IMR-90 (cell line): ENCODE data around the gene SLC25A2. TPM values are rescaled to one million over a fixed set of nuclear protein-coding genes. Genes with fewer than 3 reads are reported as not detected.

Experiments used
- ATAC-seq: fragments of 200-7000 bp; cut with Tn5 transposase; 2 replicates; pipeline ENCODE4 v1.9.1; 2020; ENCODE audit warnings: low read depth, mild to moderate bottlenecking, moderate library complexity
- BruUV-seq: library from RNA; stranded (reverse); fragments of 400-500 nt; replicated peaks from 2 replicates; lab custom pipeline; 2021; lab: Mats Ljungman, UMichigan
- CTCF ChIA-PET: fragments of 300-600 bp; formaldehyde crosslinking; extraction: SDS; loops from one replicate; lab custom pipeline; 2021; ENCODE audit warnings: antibody characterized with exemption; lab: Yijun Ruan, JAX
- POLR2A ChIA-PET: fragments of 300-600 bp; sonication (Branson Sonifier 250); formaldehyde crosslinking; loops from one replicate; lab custom pipeline; 2022; ENCODE audit warnings: antibody characterized with exemption; ENCODE audit not compliant: unreplicated experiment; lab: Charles Lee
- DNase-seq: peaks from one replicate; pipeline ENCODE4 v3.0.0; 2013
- H2AFZ ChIP-seq: replicated peaks from 2 replicates; pipeline ENCODE3; 2013; ENCODE audit warnings: low read length, mild to moderate bottlenecking; ENCODE audit not compliant: poor library complexity
- H2AK5ac ChIP-seq: 2 replicates; pipeline ENCODE4 v1.6.1; 2013; ENCODE audit warnings: low read depth, low read length, inconsistent platforms
- H2AK9ac ChIP-seq: replicated peaks from 2 replicates; pipeline ENCODE3; 2013; ENCODE audit warnings: mild to moderate bottlenecking, low read depth, low read length, moderate library complexity; ENCODE audit not compliant: poor library complexity
- H2BK120ac ChIP-seq: 2 replicates; pipeline ENCODE4 v1.6.1; 2013; ENCODE audit warnings: low read depth, low read length, inconsistent platforms
- H2BK15ac ChIP-seq: 3 replicates; pipeline ENCODE4 v1.6.1; 2013; ENCODE audit warnings: low read depth, low read length, inconsistent platforms
- H2BK20ac ChIP-seq: 2 replicates; pipeline ENCODE4 v1.6.1; 2013; ENCODE audit warnings: low read depth, mild to moderate bottlenecking, inconsistent platforms, low read length, moderate library complexity
- H2BK5ac ChIP-seq: 2 replicates; pipeline ENCODE4 v1.6.1; 2013; ENCODE audit warnings: mild to moderate bottlenecking, low read depth, low read length, inconsistent platforms; ENCODE audit not compliant: poor library complexity, severe bottlenecking
- H3K14ac ChIP-seq: replicated peaks from 2 replicates; pipeline ENCODE4 v1.6.1; 2013; ENCODE audit warnings: low read depth, low read length, inconsistent platforms
- H3K18ac ChIP-seq: 2 replicates; pipeline ENCODE4 v1.6.1; 2013; ENCODE audit warnings: low read depth, low read length, control low read depth
- H3K23ac ChIP-seq: 2 replicates; pipeline ENCODE4 v1.6.1; 2013; ENCODE audit warnings: low read depth, low read length, inconsistent platforms
- H3K27ac ChIP-seq: 2 replicates; pipeline ENCODE4 v1.5.1; 2013; ENCODE audit warnings: mild to moderate bottlenecking, control low read depth, low read length; ENCODE audit not compliant: insufficient read depth
- H3K27me3 ChIP-seq: 2 replicates; pipeline ENCODE4 v1.6.1; 2013; ENCODE audit warnings: low read length; ENCODE audit not compliant: control insufficient read depth, insufficient read depth
- H3K36me3 ChIP-seq: 2 replicates; pipeline ENCODE4 v1.6.1; 2013; ENCODE audit warnings: low read length, mixed read lengths; ENCODE audit not compliant: control insufficient read depth, insufficient read depth
- H3K4ac ChIP-seq: 2 replicates; pipeline ENCODE4 v1.6.1; 2013; ENCODE audit warnings: low read depth, low read length, inconsistent platforms
- H3K4me1 ChIP-seq: 2 replicates; pipeline ENCODE4 v1.6.1; 2013; ENCODE audit warnings: low read length, mixed read lengths; ENCODE audit not compliant: control insufficient read depth, insufficient read depth
- H3K4me2 ChIP-seq: 2 replicates; pipeline ENCODE4 v1.6.1; 2013; ENCODE audit warnings: low read depth, mild to moderate bottlenecking, control low read depth, low read length, moderate library complexity
- H3K4me3 ChIP-seq: 2 replicates; pipeline ENCODE4 v1.5.1; 2013; ENCODE audit warnings: low read depth, mild to moderate bottlenecking, control low read depth, low read length, moderate library complexity; ENCODE audit not compliant: insufficient read depth
- H3K56ac ChIP-seq: 2 replicates; pipeline ENCODE4 v1.6.1; 2013; ENCODE audit warnings: low read length, inconsistent platforms; ENCODE audit not compliant: insufficient read depth; ENCODE audit errors: extremely low read depth
- H3K79me1 ChIP-seq, 2 experiments: 2 replicates each; pipeline ENCODE4 v1.6.1; 2013; ENCODE audit warnings: low read length in 2 of 2, inconsistent platforms in 1 of 2, low read depth in 1 of 2
- H3K9ac ChIP-seq: 2 replicates; pipeline ENCODE4 v1.6.1; 2013; ENCODE audit warnings: low read depth, low read length, control low read depth
- H3K9me1 ChIP-seq: 2 replicates; pipeline ENCODE4 v1.6.1; 2013; ENCODE audit warnings: low read length, inconsistent platforms; ENCODE audit not compliant: insufficient read depth
- H3K9me3 ChIP-seq: 2 replicates; pipeline ENCODE4 v1.6.1; 2013; ENCODE audit warnings: low read length; ENCODE audit not compliant: control insufficient read depth, insufficient read depth
- H4K20me1 ChIP-seq: 2 replicates; pipeline ENCODE4 v1.6.1; 2013; ENCODE audit warnings: low read length, inconsistent platforms; ENCODE audit not compliant: insufficient read depth
- H4K5ac ChIP-seq: 2 replicates; pipeline ENCODE4 v1.6.1; 2013; ENCODE audit warnings: mild to moderate bottlenecking, low read depth, low read length, control low read depth
- H4K8ac ChIP-seq, 2 experiments: 2 replicates each; pipeline ENCODE4 v1.6.1; 2013; ENCODE audit warnings: low read depth in 2 of 2, low read length in 2 of 2, control low read depth in 1 of 2, inconsistent platforms in 1 of 2
- H4K91ac ChIP-seq: 2 replicates; pipeline ENCODE4 v1.6.1; 2013; ENCODE audit warnings: low read depth, low read length, inconsistent platforms; ENCODE audit not compliant: insufficient read depth
- CHD1 ChIP-seq: IDR thresholded peaks from 2 replicates; pipeline ENCODE4 v1.6.1; 2012; ENCODE audit warnings: low read depth, low read length, improper control_type of control experiment
- MAFK ChIP-seq: IDR thresholded peaks from 2 replicates; pipeline ENCODE4 v1.6.1; 2012; ENCODE audit warnings: low read depth, low read length, improper control_type of control experiment
- RAD21 ChIP-seq: IDR thresholded peaks from 2 replicates; pipeline ENCODE4 v1.6.1; 2012; ENCODE audit warnings: low read length, improper control_type of control experiment
- RFX5 ChIP-seq: IDR thresholded peaks from 2 replicates; pipeline ENCODE4 v1.8.0; 2012; ENCODE audit warnings: low read depth, mild to moderate bottlenecking, low read length, moderate library complexity
- WGBS, 2 experiments: methylation state at CpG; one replicate each; pipeline versions ENCODE4 v1.1.5 to v1.1.7; 2013; ENCODE audit warnings: missing lambda C conversion rate in 2 of 2; ENCODE audit not compliant: insufficient read length in 1 of 2; ENCODE audit errors: extremely low coverage in 2 of 2; 5-methylcytosine and 5-hydroxymethylcytosine counted together
- dilution Hi-C: fragments of 300-500 bp; cut with HindIII; formaldehyde crosslinking; loops from one replicate; pipeline ENCODE4 v1.14.3; 2018; ENCODE audit warnings: low sequenced_read_pairs; ENCODE audit not compliant: unreplicated experiment
- in situ Hi-C: fragments of 300-500 bp; cut with MboI; formaldehyde crosslinking; loops from 3 replicates; pipeline ENCODE4 v1.14.3; 2019; ENCODE audit warnings: low sequenced_read_pairs, inconsistent platforms, mixed read lengths
- intact Hi-C: fragments of 100-400 bp; cut with micrococcal nuclease; formaldehyde crosslinking; loops from 2 replicates; pipeline ENCODE4 v1.10.0; 2022
- polyA plus RNA-seq, 3 experiments: library from polyadenylated mRNA; depleted of rRNA; stranded (reverse); fragments of >200 nt; gene quantifications; 2 replicates each; pipeline ENCODE4 v1.2.3, GENCODE V29; 2012; ENCODE audit warnings: low replicate concordance in 1 of 3
- total RNA-seq: library from RNA; depleted of rRNA; stranded (reverse); fragments of >200 nt; gene quantifications from 2 replicates; pipeline ENCODE4 v1.2.3, GENCODE V29; 2012
- TF ChIP-seq, protein P1 (sequence below): conservative IDR thresholded peaks from 2 replicates; pipeline ENCODE4 v1.5.1; 2012; ENCODE audit warnings: mild to moderate bottlenecking, low read depth, low read length, improper control_type of control experiment

Gene SLC25A2
- total and polyA plus RNA-seq, 2 of the 4 experiments (the other 2 are of a cell fraction), result not detected

DNA sequence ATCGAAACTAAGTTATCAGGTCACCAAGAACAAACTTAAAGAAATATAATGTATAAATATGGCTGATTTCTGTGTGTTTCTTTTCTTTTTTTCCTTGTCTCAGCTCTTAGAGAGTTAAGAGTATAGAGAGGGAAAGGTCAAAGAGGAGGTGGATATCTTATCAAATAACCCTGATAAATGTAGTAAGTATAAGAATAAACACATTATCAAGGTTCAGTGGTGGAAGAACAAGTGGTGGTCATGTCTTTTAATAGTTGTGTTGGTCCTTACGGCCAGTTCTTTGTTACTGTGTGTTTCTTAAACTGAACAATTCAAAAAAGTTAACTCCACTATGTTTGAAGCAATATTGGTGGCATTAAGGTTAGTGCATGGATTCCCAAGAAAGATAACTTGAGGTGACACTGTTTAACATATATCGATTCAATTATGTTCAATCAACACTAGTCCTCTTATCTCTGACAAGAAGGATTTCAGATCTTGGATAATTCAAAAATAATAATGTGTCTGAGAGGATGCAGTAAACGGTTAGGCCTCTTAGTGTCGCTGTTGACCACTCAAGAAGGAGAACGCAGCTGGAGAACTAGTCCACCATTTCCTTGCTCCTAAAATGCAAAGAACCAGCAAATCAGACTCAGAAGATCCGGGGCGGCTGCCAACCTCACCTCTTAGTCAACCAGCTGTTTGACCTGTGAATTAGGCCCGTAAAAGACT is 39.5 kb upstream of the SLC25A2 start, which contains the start of gene PCDHGA3:
Gene PCDHGA3 (plus strand): TSS at position 588 of the 711 bp plus-strand sequence. CDS start 205 bp downstream, outside the sequence.
- no CpG with 5 or more reads among the region's 9 CpGs for WGBS, 2 experiments
- Histone ChIP-seq H3K79me1 (no peaks in the 10 kb centered on the region), H3K9ac (peak within 1 kb of the TSS; percentile 21), H3K9me3 (peaks cover 47% of the 10 kb centered on the region), H2AFZ (peak within 1 kb of the TSS; percentile 87), H3K4ac (no peak within 1 kb of the TSS), H3K23ac (no peak within 1 kb of the TSS; the same call in 1 of the 2 replicates), H2AK5ac (no peak within 1 kb of the TSS), H4K5ac (peak within 1 kb of the TSS; percentile 12; the same call in 1 of the 2 replicates), H3K14ac (0 out of 2 replicates have a peak within 1 kb of the TSS, but pooled peaks have one; percentile 3), H3K56ac (no peak within 1 kb of the TSS), H3K4me3 (peak within 1 kb of the TSS; percentile 48), H3K4me1 (no peaks in the 10 kb centered on the region), H3K36me3 (peaks cover 4% of the 10 kb centered on the region; the same call in 1 of the 2 replicates), H2BK15ac (no peak within 1 kb of the TSS), H3K9me1 (no peaks in the 10 kb centered on the region), H3K18ac (peak within 1 kb of the TSS; percentile 51; the same call in 1 of the 2 replicates), H2AK9ac (no peak within 1 kb of the TSS), H4K91ac (no peak within 1 kb of the TSS), H2BK5ac (no peak within 1 kb of the TSS), H4K20me1 (no peaks in the 10 kb centered on the region), H3K4me2 (peak within 1 kb of the TSS; percentile 58; the same call in 1 of the 2 replicates), H3K27ac (peak within 1 kb of the TSS; percentile 44), H2BK20ac (no peak within 1 kb of the TSS), H2BK120ac (no peak within 1 kb of the TSS), H4K8ac (peak within 1 kb of the TSS in 1 of 2 experiments; percentile 53; a peak in 1 of 4 replicates), H3K27me3 (no peaks in the 10 kb centered on the region; the same call in 1 of the 2 replicates)
- dilution Hi-C loops, result no loop called here
- TF ChIP-seq, protein P1, sequence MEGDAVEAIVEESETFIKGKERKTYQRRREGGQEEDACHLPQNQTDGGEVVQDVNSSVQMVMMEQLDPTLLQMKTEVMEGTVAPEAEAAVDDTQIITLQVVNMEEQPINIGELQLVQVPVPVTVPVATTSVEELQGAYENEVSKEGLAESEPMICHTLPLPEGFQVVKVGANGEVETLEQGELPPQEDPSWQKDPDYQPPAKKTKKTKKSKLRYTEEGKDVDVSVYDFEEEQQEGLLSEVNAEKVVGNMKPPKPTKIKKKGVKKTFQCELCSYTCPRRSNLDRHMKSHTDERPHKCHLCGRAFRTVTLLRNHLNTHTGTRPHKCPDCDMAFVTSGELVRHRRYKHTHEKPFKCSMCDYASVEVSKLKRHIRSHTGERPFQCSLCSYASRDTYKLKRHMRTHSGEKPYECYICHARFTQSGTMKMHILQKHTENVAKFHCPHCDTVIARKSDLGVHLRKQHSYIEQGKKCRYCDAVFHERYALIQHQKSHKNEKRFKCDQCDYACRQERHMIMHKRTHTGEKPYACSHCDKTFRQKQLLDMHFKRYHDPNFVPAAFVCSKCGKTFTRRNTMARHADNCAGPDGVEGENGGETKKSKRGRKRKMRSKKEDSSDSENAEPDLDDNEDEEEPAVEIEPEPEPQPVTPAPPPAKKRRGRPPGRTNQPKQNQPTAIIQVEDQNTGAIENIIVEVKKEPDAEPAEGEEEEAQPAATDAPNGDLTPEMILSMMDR, result peak; percentile 57
- TF ChIP-seq CHD1, result no peak
- no peak for TF ChIP-seq RFX5
- no peak for TF ChIP-seq MAFK
- TF ChIP-seq RAD21, result peak; percentile 49
- in situ Hi-C loops, result no loop called here
- DNase-seq (peak; percentile 71), ATAC-seq (peak; percentile 71)
- ChIA-PET POLR2A (interaction anchor here (0.6 kb wide), 1 partner anchor 653 kb away, joined by 4 read pairs; no protein-coding TSS in a partner anchor), CTCF (interaction anchor here (1.0 kb wide), 1 partner anchor 224 kb away, joined by 4 read pairs; no protein-coding TSS in a partner anchor)
- no TSS peak for BruUV-seq
- intact Hi-C loops, result no loop called here
